NCI-H226 (cell line): ENCODE data around the gene SP2.
A peak's percentile ranks its signal among the peaks of the same experiment; 100 is the strongest.

Source experiments
- DNase-seq: peaks from one replicate; pipeline ENCODE4 v3.0.0-alpha.2; 2015

SP2 gene

DNA sequence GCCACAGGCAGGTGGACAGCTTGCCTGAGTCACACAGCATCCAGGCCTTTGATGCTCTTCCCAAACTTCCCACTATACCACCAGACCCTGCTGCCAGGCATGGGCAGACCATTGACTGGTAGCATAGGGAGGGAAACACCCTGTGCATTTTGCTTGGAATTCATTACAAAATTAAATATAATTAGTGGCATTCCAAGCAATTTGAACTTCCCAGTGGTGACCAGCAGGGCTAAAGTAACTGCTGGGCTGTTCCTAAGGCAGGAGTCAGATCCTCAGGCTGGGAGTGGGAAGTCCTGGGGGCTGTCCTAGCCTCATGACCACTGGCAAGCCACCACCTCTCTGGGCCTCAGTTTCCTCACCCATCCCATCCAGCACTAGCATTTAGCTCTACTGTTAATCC is 57.9 kb downstream of the SP2 start:
- DNase-seq: no peak

- no peak for DNase-seq
Measured at GRCh38 chr17:47955497-47956461, 59.7 kb downstream of the SP2 start.

GRCh38 chr17:47956791-47957590 is 61.0 kb downstream of the SP2 start:
- DNase-seq: no peak

- no peak for DNase-seq
Measured at GRCh38 chr17:47957591-47958490, 61.8 kb downstream of the SP2 start, which contains the start of gene PRR15L. Gene PRR15L, minus strand, starts transcription at chr17:47957883. Its CDS starts 4,649 bp downstream, at chr17:47953234.

DNA sequence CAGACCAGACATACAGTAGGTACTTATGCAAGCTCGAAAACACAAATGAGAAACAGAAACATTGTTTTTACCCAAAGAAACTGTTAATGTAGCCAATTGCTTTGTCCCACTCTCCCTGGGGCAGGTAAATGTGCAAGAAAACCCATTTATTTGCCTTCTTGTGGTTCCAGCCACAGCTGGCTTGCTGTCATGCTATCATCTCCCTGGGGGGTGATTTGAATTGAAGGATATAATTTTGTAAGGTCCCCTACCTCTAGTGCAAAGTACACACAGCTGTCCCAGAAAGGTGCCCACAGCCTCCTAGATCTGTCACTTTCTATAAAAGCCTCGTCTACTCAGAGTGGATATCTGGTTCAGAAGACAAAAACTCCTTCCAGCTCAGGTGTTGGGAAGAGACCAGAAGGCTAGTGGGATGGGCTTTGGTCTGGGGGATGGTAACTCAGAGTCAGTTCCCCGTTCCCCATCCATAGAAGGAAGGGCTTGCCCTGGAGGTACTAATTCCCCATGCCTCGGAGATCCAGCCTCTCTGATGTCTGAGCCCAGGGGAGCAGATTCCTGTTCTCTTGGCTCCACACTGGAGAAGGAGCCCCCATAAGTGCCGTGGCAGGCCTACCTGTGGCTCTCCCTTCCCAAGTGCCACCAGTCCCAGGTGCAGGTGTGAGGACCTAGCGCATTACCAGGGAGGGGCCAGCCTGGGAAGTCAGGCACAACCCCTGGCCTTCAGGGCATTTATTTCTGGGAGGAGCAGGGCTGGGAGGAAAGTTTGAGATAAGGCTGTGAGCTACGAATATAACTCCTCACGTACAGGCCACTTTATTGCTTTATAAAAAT is 64.0 kb downstream of the SP2 start:
- DNase-seq: no peak

- no peak for DNase-seq
Measured at GRCh38 chr17:47961406-47961805, 65.4 kb downstream of the SP2 start.

DNA sequence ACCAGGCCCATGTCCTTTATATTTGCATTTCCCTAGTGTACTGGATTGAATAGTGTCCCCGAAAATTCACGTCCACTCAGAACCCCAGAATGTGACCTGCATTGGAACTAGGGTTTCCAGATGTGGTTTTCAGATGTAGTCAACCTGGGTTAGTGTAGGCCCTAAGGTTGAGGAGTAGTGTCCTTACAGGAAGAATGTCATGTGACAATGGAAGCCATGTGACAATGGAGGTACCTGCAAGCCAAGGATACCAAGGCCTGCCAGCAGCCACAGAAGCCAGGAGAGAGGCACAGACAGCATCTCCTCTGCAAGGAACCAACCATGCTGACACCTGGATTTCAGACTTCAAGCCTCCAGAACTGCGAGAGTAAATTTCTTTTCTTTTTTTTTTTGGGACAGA is 66.9 kb downstream of the SP2 start:
- no peak for DNase-seq

DNA sequence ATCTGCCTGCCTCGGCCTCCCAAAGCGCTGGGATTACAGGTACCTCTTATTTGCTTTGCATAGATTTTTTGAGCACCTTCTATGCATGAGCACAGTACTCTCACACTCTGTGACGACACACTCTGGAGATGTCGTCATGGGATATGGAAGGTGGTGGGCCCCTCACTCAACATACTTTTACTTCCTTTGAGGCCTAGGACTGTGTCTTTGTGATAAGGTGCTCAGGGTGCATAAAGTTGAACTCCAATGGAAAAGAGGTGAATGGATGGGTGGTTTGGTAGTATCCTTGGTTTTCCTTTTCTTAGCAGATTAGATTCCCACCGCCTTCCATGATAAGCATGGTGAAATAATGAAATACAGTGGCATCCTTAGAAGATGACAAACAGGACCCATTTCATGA is 68.8 kb downstream of the SP2 start:
- no peak for DNase-seq

GRCh38 chr17:47966079-47966519 is 70.1 kb downstream of the SP2 start:
- no peak for DNase-seq

DNA sequence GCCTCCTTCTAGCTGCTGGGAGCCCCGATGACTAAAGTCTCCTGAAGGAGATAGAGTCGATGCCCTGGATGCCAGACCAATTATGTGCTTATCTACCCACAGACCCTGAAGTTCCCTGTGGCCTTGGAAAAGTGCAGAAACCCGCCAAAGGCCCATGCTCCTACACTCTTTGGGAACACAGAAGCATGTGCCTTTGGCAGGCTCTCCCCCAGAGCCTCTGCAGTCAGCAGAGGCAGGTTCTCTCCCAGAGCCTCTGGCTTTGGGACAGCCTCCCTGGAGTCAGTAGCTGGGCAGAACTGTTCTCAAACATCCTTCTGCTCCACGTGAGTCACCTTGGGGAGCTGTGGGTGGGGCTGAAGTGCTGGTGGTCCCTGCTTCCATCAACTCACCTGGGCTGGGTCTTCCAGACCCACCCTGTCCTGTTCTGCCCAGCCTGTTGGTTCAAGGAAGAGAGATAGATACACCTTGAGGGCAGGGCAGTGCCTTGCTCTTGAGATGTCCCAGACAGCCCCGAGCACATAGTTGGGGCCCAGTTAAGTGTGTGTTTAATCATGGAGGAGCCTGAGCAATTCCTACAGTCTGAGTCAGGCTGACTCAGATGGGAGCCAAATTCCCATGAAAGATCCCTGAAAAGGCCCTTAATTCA is 71.7 kb downstream of the SP2 start:
- DNase-seq: peak; percentile 87

GRCh38 chr17:47968836-47969235 is 72.8 kb downstream of the SP2 start:
- no peak for DNase-seq

GRCh38 chr17:47969930-47970724 is 74.1 kb downstream of the SP2 start:
- DNase-seq: no peak

- peak; percentile 97 for DNase-seq
Measured at GRCh38 chr17:47970725-47971499, 74.9 kb downstream of the SP2 start, which contains the start of gene CDK5RAP3. Gene CDK5RAP3, plus strand, starts transcription at chr17:47971113. Its CDS starts 34 bp downstream, at chr17:47971147.

DNA sequence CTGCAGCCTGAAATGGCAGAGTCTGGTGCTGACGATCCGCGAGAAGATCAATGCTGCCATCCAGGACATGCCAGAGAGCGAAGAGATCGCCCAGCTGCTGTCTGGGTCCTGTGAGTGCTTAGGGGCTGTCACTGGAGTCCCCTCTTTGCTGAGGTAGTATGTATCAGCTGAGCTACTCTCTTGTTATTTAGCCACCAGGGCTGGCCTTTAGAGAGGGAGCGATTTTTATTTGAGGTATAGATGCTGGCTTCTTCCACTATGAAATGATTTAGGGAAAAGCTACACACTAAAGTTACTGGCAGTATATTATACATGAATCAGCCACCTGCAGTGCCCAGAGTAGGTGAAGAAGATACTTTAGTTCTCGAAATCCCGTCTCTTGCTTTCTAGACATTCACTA is 77.5 kb downstream of the SP2 start:
- DNase-seq: no peak

GRCh38 chr17:47975189-47975822 is 79.3 kb downstream of the SP2 start:
- no peak for DNase-seq

DNA sequence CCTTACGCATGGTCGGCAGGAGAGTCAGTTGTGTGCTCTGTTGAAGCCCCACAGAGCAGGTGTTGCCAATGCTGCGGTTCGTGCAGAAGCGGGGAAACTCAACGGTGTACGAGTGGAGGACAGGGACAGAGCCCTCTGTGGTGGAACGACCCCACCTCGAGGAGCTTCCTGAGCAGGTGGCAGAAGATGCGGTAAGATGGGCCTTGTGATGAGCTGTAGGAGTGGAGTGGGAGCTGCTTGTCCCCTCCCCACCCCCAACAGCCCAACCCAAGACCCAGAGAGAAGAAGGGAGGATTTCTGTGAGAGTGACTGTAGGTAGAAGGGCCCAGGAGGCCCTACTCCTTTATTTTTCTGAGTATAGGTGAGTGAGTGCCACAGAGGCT is 79.8 kb downstream of the SP2 start:
- DNase-seq: no peak

DNA sequence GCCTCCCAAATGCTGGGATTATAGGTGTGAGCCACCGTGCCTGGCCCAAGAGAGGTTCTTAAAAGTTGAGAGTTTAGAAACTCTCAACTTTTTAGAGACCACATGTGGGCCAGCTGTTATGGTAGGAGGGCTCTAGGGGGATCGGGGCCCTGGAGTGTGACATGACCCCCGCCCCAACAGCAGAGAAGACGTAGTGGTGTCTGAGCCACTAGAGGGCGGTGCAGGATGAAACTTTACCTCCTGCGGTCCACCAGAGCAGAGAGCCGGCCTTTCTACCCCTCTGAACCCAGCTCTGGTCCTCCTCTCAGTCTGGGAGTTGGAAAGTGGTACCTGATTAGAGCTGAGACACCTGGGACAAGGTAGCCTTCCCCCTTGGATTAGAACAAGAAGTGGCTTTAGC is 82.3 kb downstream of the SP2 start:
- DNase-seq: no peak
